ENCODE measurements around the gene EXOC6. TPM values are rescaled to one million over a fixed set of nuclear protein-coding genes. Genes with fewer than 3 reads are reported as not detected.

The EXOC6 gene
- total RNA-seq, 4 donors from 2014 or later, result 14.4 to 22.4 (median 16.8) TPM

GRCh38 chr10:93066544-93066913 is 218.2 kb downstream of the EXOC6 start:
- no peak for ATAC-seq
- TF ChIP-seq POLR2A (IDR thresholded peaks at IDR 0.05) (no peak), CTCF (IDR thresholded peaks at IDR 0.05) (no peak), POLR2AphosphoS5 (IDR thresholded peaks at IDR 0.05) (no peak), EP300 (IDR thresholded peaks at IDR 0.05) (no peak)
- Histone ChIP-seq H3K27ac (no peak overlapping the region), H3K4me1 (peaks cover 0 to 50% (median 13%) of the 10 kb centered on the region in 3 donors), H3K4me3 (no peak overlapping the region), H3K27me3 (peaks cover 100% of the 10 kb centered on the region), H3K9me3 (no peaks in the 10 kb centered on the region), H3K36me3 (no peaks in the 10 kb centered on the region)
- WGBS, 2 donors (ENCODE audit: low coverage in 1 of 2), result 7% methylated on average over 5 of the region's 11 CpGs; no CpG with 5 or more reads in 1 of the 2 donors

GRCh38 chr10:93067443-93068365 is 219.4 kb downstream of the EXOC6 start:
- H3K27me3 ChIP-seq, result peaks cover 100% of the 10 kb centered on the region
- no peak for TF ChIP-seq POLR2A (IDR thresholded peaks at IDR 0.05)
- TF ChIP-seq EP300 (IDR thresholded peaks at IDR 0.05), result no peak
- TF ChIP-seq CTCF (IDR thresholded peaks at IDR 0.05), result no peak
- no peak for TF ChIP-seq POLR2AphosphoS5 (IDR thresholded peaks at IDR 0.05)
- H3K36me3 ChIP-seq, result no peaks in the 10 kb centered on the region
- H3K4me1 ChIP-seq, result peaks cover 0 to 50% (median 8%) of the 10 kb centered on the region in 3 donors
- 10% methylated on average over 7 to 9 of the region's 17 CpGs for WGBS, 2 donors (ENCODE audit: low coverage in 1 of 2)
- no peaks in the 10 kb centered on the region for H3K9me3 ChIP-seq
- no peak for ATAC-seq
- H3K27ac ChIP-seq, result no peak overlapping the region
- H3K4me3 ChIP-seq, result no peak overlapping the region

- Histone ChIP-seq H3K27me3 (peaks cover 100% of the 10 kb centered on the region), H3K4me1 (peaks cover 0 to 53% (median 11%) of the 10 kb centered on the region in 3 donors), H3K27ac (no peak overlapping the region), H3K4me3 (no peak overlapping the region), H3K9me3 (no peaks in the 10 kb centered on the region), H3K36me3 (no peaks in the 10 kb centered on the region)
- TF ChIP-seq CTCF (IDR thresholded peaks at IDR 0.05), result peak in 1 of 4 experiments; percentile 8
- TF ChIP-seq POLR2AphosphoS5 (IDR thresholded peaks at IDR 0.05), result no peak
- TF ChIP-seq EP300 (IDR thresholded peaks at IDR 0.05), result no peak
- TF ChIP-seq POLR2A (IDR thresholded peaks at IDR 0.05), result no peak
- no peak for ATAC-seq
- whole genome bisulfite sequencing, 2 donors (ENCODE audit: low coverage in 1 of 2), result 3 to 7% methylated on average over 2 to 16 of the region's 73 CpGs
These were observed 220.3 kb downstream of the EXOC6 start for GRCh38 chr10:93068411-93069244.

GRCh38 chr10:93069245-93069561 is 220.9 kb downstream of the EXOC6 start:
- Histone ChIP-seq H3K9me3 (no peaks in the 10 kb centered on the region), H3K27me3 (peaks cover 100% of the 10 kb centered on the region), H3K27ac (no peak overlapping the region), H3K4me1 (peaks cover 2 to 58% (median 17%) of the 10 kb centered on the region in 3 donors), H3K4me3 (no peak overlapping the region), H3K36me3 (no peaks in the 10 kb centered on the region)
- TF ChIP-seq POLR2A (IDR thresholded peaks at IDR 0.05) (no peak), EP300 (IDR thresholded peaks at IDR 0.05) (no peak), POLR2AphosphoS5 (IDR thresholded peaks at IDR 0.05) (no peak), CTCF (IDR thresholded peaks at IDR 0.05) (no peak)
- ATAC-seq, result no peak
- 17 to 38% methylated on average over 4 to 9 of the region's 10 CpGs for WGBS, 2 donors (ENCODE audit: low coverage in 1 of 2)
